ENCODE results near the gene ERRFI1. TPM values are rescaled to one million over a fixed set of nuclear protein-coding genes. Genes with fewer than 3 reads are reported as not detected.
"Not testable (repeated sequence)": the region's sequence is repeated elsewhere in the genome, so short reads cannot be mapped to it uniquely, and the experiment has no call there.

ERRFI1 gene, protein sequence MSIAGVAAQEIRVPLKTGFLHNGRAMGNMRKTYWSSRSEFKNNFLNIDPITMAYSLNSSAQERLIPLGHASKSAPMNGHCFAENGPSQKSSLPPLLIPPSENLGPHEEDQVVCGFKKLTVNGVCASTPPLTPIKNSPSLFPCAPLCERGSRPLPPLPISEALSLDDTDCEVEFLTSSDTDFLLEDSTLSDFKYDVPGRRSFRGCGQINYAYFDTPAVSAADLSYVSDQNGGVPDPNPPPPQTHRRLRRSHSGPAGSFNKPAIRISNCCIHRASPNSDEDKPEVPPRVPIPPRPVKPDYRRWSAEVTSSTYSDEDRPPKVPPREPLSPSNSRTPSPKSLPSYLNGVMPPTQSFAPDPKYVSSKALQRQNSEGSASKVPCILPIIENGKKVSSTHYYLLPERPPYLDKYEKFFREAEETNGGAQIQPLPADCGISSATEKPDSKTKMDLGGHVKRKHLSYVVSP
- total RNA-seq, result 10 to 100 TPM in 6 of 8 experiments, 1 to 10 TPM in 2; 7.2 to 63.4 (median 41.7) TPM

DNA sequence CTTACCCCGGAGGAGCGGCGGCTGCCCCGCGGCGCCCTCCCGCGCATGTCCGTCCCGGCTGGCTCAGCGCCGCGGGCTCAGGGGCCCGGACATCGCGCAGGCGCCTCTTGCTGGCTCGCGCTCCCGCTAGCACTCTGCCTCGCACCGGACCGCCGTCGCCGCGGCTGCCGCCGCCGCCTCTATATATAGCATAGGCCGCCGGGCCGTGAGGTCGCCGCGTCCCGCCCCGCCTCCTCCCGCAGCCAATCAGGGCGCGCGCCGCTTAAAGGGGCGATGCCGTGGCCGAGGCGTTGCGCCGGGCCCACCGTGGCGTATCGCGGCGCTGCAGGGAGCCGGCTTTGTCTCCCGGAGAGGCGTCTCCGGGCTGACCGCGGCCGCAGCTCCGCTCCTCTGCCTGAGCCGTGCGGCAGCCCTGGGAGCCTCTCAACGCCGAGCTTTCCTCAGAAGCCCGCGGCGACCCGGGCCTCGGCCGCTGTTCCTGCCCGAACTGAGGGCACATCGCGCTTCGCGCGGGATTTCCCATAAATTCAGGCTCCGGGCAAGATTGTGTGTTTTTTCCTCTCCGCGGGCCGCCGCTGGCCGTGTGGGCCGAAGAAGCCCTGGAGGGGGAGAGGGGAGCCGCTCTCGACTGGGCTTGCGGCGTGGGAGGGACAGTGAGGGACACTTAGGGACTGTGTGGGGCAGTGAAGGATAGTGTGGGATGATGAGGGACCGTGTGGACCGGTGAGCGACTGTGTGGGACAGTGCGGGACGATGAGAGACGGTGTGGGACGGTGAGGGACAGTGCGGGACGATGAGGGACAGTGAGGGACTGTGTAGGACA is at the start of gene ERRFI1:
TSS of gene ERRFI1 (minus strand) at position 157 of the 823 bp plus-strand sequence. CDS start 10,690 bp downstream, outside the sequence.
- Histone ChIP-seq H3K4me1 (replicated peaks in 1 of 2) (peaks cover 25 to 30% of the 10 kb centered on the region in 2 donors), H3K27ac (peak within 1 kb of the TSS; percentile 94 to 95)
- WGBS, 10 experiments, result 0 to 60% (median 14%) methylated on average over 1 to 48 of the region's 98 CpGs; no CpG with 5 or more reads in 2 of the 10 experiments

DNA sequence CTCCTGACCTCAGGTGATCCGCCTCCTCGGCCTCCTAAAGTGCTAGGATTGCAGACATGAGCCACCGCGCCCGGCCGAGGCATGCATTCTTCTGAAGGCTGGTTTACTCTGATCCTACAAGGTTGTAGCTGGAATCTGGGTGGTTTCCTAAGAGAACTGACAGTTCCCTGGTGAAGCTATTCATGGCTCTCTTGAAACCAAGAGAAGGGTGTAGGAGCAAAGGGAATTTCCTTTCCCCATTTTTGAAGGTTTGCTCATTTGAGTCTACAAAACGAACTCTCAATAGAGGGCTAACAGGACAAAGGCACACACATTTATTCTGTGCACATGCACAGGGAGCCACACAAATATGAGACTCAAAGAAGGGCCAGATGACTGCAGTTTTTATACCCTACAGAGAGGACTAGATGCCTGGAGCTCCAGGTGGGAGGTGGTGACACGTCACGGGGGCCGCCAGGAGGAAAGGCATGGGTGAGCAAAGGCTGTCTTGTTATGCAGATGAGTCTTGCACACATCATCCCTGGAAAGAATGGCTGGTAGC is 49.5 kb upstream of the ERRFI1 start:
- in situ Hi-C loops (cut with MboI; ENCODE audit: low pct_unique_long_range_greater_than_20kb in 2 of 9, low sequenced_read_pairs in 9 of 9, unreplicated experiment in 9 of 9), result no loop called here
- Histone ChIP-seq H3K4me3 (no peak overlapping the region), H3K27ac (no peak overlapping the region), H3K4me1 (replicated peaks in 1 of 2) (peaks cover 0 to 3% of the 10 kb centered on the region in 2 donors)
- WGBS, 10 experiments, result 10 to 95% (median 76%) methylated on average over 2 to 9 of the region's 10 CpGs; no CpG with 5 or more reads in 2 of the 10 experiments
- peak in 5 of 8 experiments; percentile 10 to 73 (median 66) for ATAC-seq (replicated peaks in 6 of 8)

More for the DNA sequence above, at the start of gene ERRFI1:
- in situ Hi-C loops (cut with MboI; ENCODE audit: low pct_unique_long_range_greater_than_20kb in 2 of 9, low sequenced_read_pairs in 9 of 9, unreplicated experiment in 9 of 9), result loop anchor here in 1 of 9 experiments (25.0 kb wide), 1 partner anchor 286 kb away; the partner anchor contains the start of gene SLC45A1
- peak; percentile 85 to 97 (median 88) for ATAC-seq (replicated peaks in 6 of 8)
- peak within 1 kb of the TSS; percentile 52 to 81 (median 72) for H3K4me3 ChIP-seq

DNA sequence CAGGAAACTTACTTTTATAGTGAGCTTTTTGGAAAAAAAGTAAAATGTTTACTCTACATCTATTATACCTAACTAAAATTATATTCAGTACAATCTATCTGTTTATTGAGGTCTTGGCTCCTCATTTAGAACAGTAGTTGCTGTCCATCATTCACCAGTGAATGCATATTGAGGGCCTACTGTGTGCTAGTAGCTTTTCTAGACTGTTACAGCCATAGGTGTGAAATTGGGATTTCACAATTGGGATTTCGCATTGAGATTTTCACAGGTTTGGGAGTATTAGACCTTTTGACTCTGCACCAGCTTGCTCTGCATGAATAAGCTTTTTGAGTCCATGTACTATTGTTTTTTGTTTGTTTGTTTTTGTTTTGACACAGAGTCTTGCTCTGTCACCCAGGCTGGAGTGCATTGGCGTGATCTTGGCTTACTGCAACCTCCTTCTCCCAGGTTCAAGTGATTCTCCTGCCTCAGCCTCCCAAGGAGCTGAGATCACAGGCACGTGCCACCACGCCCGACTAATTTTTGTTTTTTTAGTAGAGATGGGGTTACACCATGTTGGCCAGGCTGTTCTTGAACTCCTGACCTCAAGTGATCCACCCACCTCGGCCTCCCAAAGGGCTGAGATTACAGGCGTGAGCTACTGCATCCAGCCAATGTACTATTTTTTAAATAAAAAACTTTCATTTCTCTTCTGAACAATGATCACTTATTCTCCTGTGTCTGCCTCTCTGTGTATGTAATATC is 47.2 kb upstream of the ERRFI1 start:
- in situ Hi-C loops (cut with MboI; ENCODE audit: low pct_unique_long_range_greater_than_20kb in 2 of 9, low sequenced_read_pairs in 9 of 9, unreplicated experiment in 9 of 9), result no loop called here
- H3K4me3 ChIP-seq, result no peak overlapping the region
- no peak for ATAC-seq (replicated peaks in 6 of 8)
- H3K4me1 ChIP-seq (replicated peaks in 1 of 2), result no peaks in the 10 kb centered on the region
- H3K27ac ChIP-seq, result no peak overlapping the region
- 60 to 100% (median 86%) methylated on average over 1 to 7 of the region's 7 CpGs for WGBS, 10 experiments

GRCh38 chr1:8070381-8070811 is 44.3 kb upstream of the ERRFI1 start:
- in situ Hi-C loops (cut with MboI; ENCODE audit: low pct_unique_long_range_greater_than_20kb in 2 of 9, low sequenced_read_pairs in 9 of 9, unreplicated experiment in 9 of 9), result no loop called here
- no peak overlapping the region for H3K27ac ChIP-seq
- WGBS, 10 experiments, result 46 to 85% (median 76%) methylated on average over 4 to 10 of the region's 10 CpGs
- H3K4me3 ChIP-seq, result no peak overlapping the region
- no peak for ATAC-seq (replicated peaks in 6 of 8)
- no peaks in the 10 kb centered on the region for H3K4me1 ChIP-seq (replicated peaks in 1 of 2)

DNA sequence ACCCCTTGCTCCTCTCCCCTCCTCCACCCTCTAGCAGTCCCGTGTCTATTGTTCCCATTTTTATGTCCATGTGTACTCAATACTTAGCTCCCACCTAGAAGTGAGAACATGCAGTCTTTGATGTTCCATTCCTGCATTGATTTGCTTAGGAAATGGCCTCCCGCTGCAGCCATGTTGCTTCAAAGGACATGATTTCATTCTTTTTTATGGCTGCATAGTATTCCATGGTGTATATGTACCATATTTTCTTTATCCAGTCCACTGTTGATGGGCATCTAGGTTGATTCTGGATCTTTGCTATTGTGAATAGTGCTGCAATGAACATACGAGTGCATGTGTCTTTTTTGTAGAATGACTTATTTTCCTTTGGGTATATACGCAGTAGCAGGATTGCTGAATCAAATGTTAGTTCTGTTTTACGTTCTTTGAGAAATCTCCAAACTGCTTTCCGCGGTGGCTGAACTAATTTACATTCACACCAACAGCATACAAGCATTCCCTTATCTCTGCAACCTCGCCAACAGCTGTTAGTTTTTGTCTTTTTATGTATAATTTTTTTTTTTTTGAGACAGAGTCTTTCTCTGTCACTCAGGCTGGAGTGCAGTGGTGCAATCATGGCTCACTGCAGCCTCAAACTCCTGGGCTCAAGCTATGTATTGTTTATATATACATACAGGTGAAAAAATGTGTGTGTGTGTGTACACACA is 43.7 kb upstream of the ERRFI1 start:
- ATAC-seq (replicated peaks in 6 of 8); in situ Hi-C loops (cut with MboI; ENCODE audit: low pct_unique_long_range_greater_than_20kb in 2 of 9, low sequenced_read_pairs in 9 of 9, unreplicated experiment in 9 of 9); H3K4me3 ChIP-seq; H3K4me1 ChIP-seq (replicated peaks in 1 of 2); H3K27ac ChIP-seq: not testable (repeated sequence)
- WGBS, 10 experiments, result 74 to 99% (median 89%) methylated on average over 3 to 8 of the region's 8 CpGs

DNA sequence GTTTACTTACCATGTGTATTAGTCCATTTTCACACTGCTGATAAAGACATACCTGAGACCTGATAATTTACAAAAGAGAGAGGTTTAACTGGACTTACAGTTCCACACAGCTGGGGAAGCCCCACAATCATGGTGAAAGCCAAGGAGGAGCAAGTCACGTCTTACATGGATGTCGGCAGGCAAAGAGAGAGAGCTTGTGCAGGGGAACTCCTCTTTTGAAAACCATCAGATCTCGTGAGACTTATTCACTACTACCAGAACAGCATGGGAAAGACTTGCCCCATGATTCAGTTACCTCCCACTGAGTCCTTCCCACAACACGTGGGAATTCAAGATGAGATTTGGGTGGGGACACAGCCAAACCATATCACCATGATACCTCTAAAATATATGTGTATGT is 39.3 kb upstream of the ERRFI1 start:
- Histone ChIP-seq H3K4me1 (replicated peaks in 1 of 2) (no peaks in the 10 kb centered on the region), H3K4me3 (no peak overlapping the region), H3K27ac (no peak overlapping the region)
- ATAC-seq (replicated peaks in 6 of 8), result no peak
- in situ Hi-C loops (cut with MboI; ENCODE audit: low pct_unique_long_range_greater_than_20kb in 2 of 9, low sequenced_read_pairs in 9 of 9, unreplicated experiment in 9 of 9), result no loop called here
- 40 to 96% (median 76%) methylated on average over 1 to 4 of the region's 4 CpGs; no CpG with 5 or more reads in 3 of the 10 experiments for WGBS, 10 experiments

DNA sequence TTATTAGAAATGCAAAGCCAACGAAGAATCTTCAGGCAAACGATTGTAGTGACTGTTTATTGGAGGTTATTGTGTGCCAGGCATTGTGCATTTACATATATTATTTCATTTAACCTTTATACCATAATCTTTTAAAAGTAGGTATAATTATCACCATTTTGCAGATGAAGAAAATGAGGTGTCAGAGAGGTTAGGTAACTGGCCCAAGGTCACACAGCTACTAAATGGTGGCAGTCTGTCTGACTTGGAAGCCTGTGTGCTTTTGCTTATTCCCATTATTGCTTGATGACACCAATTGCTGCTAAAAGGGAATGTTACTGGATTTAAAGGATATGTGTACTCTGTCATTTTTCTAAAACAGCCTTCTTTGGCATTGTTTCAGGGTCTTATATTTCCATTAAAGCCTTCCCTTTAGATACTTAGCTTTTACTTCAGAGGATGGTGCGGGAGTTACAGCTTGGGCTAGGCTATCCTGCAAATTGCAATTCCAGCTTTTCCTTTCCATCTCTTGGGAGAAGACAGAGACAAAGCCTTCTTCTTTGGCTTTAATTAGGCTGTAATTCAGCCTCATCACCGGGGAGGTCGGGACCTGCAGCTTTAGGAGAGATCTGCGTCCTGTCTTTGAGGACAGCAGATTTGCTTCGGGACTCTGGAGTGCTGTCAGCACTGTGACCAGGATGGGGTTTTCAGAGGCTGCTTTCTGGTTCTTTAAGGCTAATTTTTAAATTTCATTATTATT is 37.4 kb upstream of the ERRFI1 start:
- no peak for ATAC-seq (replicated peaks in 6 of 8)
- no peak overlapping the region for H3K27ac ChIP-seq
- no peak overlapping the region for H3K4me3 ChIP-seq
- 50 to 79% (median 68%) methylated on average over 2 to 7 of the region's 7 CpGs for WGBS, 10 experiments
- in situ Hi-C loops (cut with MboI; ENCODE audit: low pct_unique_long_range_greater_than_20kb in 2 of 9, low sequenced_read_pairs in 9 of 9, unreplicated experiment in 9 of 9), result no loop called here
- H3K4me1 ChIP-seq (replicated peaks in 1 of 2), result no peaks in the 10 kb centered on the region

DNA sequence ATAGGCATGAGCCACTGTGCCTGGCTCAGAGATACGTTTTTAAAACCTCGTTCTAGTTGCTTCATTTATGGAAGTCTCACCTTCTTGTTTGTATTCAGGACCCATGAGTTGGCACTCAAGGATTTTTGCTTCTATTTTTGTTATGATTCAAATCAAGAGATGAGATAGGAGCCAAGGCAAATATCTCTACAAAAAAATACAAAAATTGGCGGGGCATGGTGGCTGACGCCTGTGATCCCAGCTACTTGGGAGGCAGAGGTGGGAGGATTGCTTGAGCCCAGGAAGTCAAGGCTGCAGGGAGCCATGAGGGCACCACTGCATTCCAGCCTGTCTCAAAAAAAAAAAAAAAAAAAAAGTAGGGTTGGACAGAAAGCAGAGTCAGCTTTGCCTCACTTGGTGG is 36.8 kb upstream of the ERRFI1 start:
- no peaks in the 10 kb centered on the region for H3K4me1 ChIP-seq (replicated peaks in 1 of 2)
- H3K27ac ChIP-seq, result no peak overlapping the region
- ATAC-seq (replicated peaks in 6 of 8), result no peak
- WGBS, 10 experiments, result 79 to 100% (median 94%) methylated on average over 2 to 4 of the region's 4 CpGs; no CpG with 5 or more reads in 1 of the 10 experiments
- no peak overlapping the region for H3K4me3 ChIP-seq
- in situ Hi-C loops (cut with MboI; ENCODE audit: low pct_unique_long_range_greater_than_20kb in 2 of 9, low sequenced_read_pairs in 9 of 9, unreplicated experiment in 9 of 9), result no loop called here

GRCh38 chr1:8061673-8062386 is 35.7 kb upstream of the ERRFI1 start:
- Histone ChIP-seq H3K4me1 (replicated peaks in 1 of 2) (no peaks in the 10 kb centered on the region), H3K4me3 (no peak overlapping the region), H3K27ac (no peak overlapping the region)
- whole genome bisulfite sequencing, 10 experiments, result 66 to 96% (median 89%) methylated on average over 2 to 11 of the region's 11 CpGs
- in situ Hi-C loops (cut with MboI; ENCODE audit: low pct_unique_long_range_greater_than_20kb in 2 of 9, low sequenced_read_pairs in 9 of 9, unreplicated experiment in 9 of 9), result no loop called here
- ATAC-seq (replicated peaks in 6 of 8), result peak in 1 of 8 experiments; percentile 10

- no peak overlapping the region for H3K4me3 ChIP-seq
- no peak overlapping the region for H3K27ac ChIP-seq
- no peaks in the 10 kb centered on the region for H3K4me1 ChIP-seq (replicated peaks in 1 of 2)
- ATAC-seq (replicated peaks in 6 of 8), result peak in 6 of 8 experiments; percentile 22 to 89 (median 41)
- in situ Hi-C loops (cut with MboI; ENCODE audit: low pct_unique_long_range_greater_than_20kb in 2 of 9, low sequenced_read_pairs in 9 of 9, unreplicated experiment in 9 of 9), result no loop called here
Observed at GRCh38 chr1:8061210-8061609, 35.1 kb upstream of the ERRFI1 start.

DNA sequence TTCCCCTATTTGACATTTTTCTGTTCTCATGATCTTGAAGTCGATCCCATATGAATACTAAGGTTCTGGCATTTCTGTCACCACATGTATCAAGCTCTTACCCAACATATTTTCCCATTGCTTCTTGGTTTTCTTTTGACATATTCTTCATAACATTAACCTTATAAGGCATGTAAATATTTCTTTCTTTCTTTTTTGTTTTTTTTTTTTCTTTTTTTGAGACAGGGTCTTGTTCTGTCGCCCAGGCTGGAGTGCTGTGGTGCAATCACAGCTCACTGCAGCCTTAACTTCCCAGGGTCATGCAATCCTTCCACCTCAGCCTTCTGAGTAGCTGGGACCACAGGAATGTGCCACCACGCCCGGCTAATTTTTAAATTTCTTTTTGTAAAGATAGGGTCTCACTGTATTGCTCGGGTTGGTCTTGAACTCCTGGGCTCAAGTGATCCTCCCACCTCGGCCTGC is 33.1 kb upstream of the ERRFI1 start:
- H3K4me3 ChIP-seq, result no peak overlapping the region
- peak in 2 of 8 experiments; percentile 56 to 79 for ATAC-seq (replicated peaks in 6 of 8)
- in situ Hi-C loops (cut with MboI; ENCODE audit: low pct_unique_long_range_greater_than_20kb in 2 of 9, low sequenced_read_pairs in 9 of 9, unreplicated experiment in 9 of 9), result no loop called here
- WGBS, 10 experiments, result 39 to 100% (median 76%) methylated on average over 1 to 6 of the region's 6 CpGs
- H3K4me1 ChIP-seq (replicated peaks in 1 of 2), result no peaks in the 10 kb centered on the region
- no peak overlapping the region for H3K27ac ChIP-seq
